ENCODE measurements around the gene TEX29. TPM values are rescaled to one million over a fixed set of nuclear protein-coding genes. Genes with fewer than 3 reads are reported as not detected.

The TEX29 gene
- total RNA-seq, 2 donors from 2014 or later = 0.52 TPM; not detected in 1

GRCh38 chr13:111393221-111393790 is 72.9 kb downstream of the TEX29 start:
- Histone ChIP-seq H3K27me3 (no peaks in the 10 kb centered on the region), H3K9me3 (no peaks in the 10 kb centered on the region), H3K27ac (no peak overlapping the region), H3K36me3 (no peaks in the 10 kb centered on the region), H3K9ac (ENCODE audit: low read depth in 2 of 2, low read length in 2 of 2) (no peak overlapping the region), H3K4me3 (no peak overlapping the region), H3K4me1 (no peaks in the 10 kb centered on the region)
- DNase-seq = no peak
- no peak for TF ChIP-seq CTCF (IDR thresholded peaks at IDR 0.05)
- intact Hi-C loops (cut with DNase I) = no loop called here

Other genes with a start within 250 kb of the TEX29 start
- 10 to 100 TPM; 46.7 to 50.7 TPM for gene ARHGEF7, start 205.3 kb upstream of the TEX29 start, total RNA-seq